ENCODE measurements around the gene KIF21B.
A peak's percentile ranks its signal among the peaks of the same experiment; 100 is the strongest.

KIF21B gene

DNA sequence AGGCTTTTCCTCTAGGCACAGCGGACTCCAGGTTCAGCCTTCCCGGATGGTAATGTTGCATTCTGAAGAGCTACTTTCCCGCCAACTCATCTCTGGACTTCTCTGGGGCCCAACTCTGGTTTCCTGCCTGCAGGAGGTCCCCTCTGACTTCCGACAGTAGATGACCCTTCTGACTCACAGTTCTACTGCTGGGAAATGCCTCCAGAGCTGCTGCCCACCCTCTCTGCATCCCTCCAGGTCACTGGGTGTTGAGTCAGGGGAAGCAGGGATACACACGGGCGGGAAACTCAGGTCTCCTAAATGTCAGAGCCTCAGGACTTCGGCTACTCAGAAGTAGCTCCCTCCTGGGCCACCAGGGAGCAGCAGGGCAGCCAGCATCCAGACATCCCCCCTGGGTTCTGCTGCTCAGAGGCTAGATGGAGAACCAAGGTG lies 2.1 kb upstream of the KIF21B start:
- Histone ChIP-seq H3K4me1 (ENCODE audit: insufficient read depth, low read length) (peaks cover 27% of the 10 kb centered on the region; the same call in 1 of the 2 replicates), H3K27me3 (ENCODE audit: insufficient read depth, low read length) (peaks cover 15% of the 10 kb centered on the region), H3K4me3 (ENCODE audit: low read length) (peak overlapping the region; percentile 75; the same call in 1 of the 2 replicates), H3K36me3 (ENCODE audit: insufficient read depth, low read depth, low read length) (peaks cover 10% of the 10 kb centered on the region; the same call in 1 of the 2 replicates), H3K9ac (ENCODE audit: low read depth, low read length) (no peak overlapping the region), H3K27ac (ENCODE audit: low read length) (no peak overlapping the region), H3K9me3 (ENCODE audit: insufficient read depth, low read depth, low read length) (no peaks in the 10 kb centered on the region)

DNA sequence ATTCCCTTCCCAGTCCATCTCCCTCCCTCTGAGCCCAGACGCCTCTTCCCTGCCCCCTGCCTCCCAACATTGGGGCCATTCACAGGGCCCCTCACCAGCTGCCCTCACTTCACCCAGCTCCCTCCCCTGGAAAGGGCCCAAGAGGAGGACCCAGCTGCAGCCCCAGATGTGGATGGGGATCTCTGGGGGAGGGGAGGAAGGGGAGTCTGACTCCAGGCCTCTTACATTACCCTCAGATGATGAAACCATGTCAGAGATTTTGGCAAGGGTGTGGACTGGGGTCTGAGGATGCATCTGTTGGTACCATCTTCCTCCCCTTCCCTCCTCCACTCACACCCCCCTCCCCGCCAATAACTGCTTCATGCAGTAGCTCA lies 1.1 kb upstream of the KIF21B start:
- peak overlapping the region; percentile 75; the same call in 1 of the 2 replicates for H3K4me3 ChIP-seq (ENCODE audit: low read length)
- no peaks in the 10 kb centered on the region for H3K9me3 ChIP-seq (ENCODE audit: insufficient read depth, low read depth, low read length)
- peaks cover 36% of the 10 kb centered on the region; the same call in 1 of the 2 replicates for H3K4me1 ChIP-seq (ENCODE audit: insufficient read depth, low read length)
- no peak overlapping the region for H3K27ac ChIP-seq (ENCODE audit: low read length)
- peak overlapping the region; percentile 65; the same call in 1 of the 2 replicates for H3K9ac ChIP-seq (ENCODE audit: low read depth, low read length)
- peaks cover 10% of the 10 kb centered on the region; the same call in 1 of the 2 replicates for H3K36me3 ChIP-seq (ENCODE audit: insufficient read depth, low read depth, low read length)
- H3K27me3 ChIP-seq (ENCODE audit: insufficient read depth, low read length) = peaks cover 15% of the 10 kb centered on the region

DNA sequence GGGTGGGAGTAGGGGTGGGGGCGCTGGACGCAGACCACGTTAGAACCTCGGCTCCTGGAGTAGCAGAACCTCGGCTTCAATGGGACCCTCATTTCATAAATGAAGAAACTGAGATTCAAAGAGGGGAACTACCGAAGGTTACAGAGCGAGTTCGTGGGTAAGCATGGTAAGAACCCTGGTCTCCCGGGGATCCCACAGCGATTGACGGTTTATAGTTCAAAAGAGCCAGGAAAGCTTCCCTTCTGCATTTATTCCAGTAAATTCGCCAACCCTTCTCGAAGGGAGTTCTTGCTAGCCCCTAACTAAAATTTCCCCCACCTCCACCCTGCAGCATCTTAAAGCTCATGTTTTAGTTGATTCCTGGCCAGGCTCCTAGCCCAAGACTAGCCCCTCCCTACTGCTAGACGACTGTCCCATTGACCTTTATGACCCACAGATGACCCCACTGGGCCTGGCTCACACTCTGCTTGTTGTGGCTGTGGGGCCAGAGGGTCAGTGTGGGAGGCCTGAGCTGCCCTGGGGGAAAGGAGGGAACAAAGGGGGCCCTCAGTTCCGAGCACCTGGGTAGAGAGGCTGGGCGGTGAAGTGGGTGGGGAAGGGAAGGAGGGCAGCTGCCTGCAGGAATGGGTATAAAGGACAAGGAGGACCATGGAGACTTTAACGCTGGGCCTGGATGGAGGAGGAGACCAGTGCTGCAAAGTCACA lies 558 bp upstream of the KIF21B start:
- Histone ChIP-seq H3K4me1 (ENCODE audit: insufficient read depth, low read length) (peaks cover 36% of the 10 kb centered on the region; the same call in 1 of the 2 replicates), H3K36me3 (ENCODE audit: insufficient read depth, low read depth, low read length) (peaks cover 10% of the 10 kb centered on the region; the same call in 1 of the 2 replicates), H3K27me3 (ENCODE audit: insufficient read depth, low read length) (peaks cover 15% of the 10 kb centered on the region), H3K9me3 (ENCODE audit: insufficient read depth, low read depth, low read length) (no peaks in the 10 kb centered on the region), H3K4me3 (ENCODE audit: low read length) (peak overlapping the region; percentile 75), H3K27ac (ENCODE audit: low read length) (no peak overlapping the region), H3K9ac (ENCODE audit: low read depth, low read length) (peak overlapping the region; percentile 65; the same call in 1 of the 2 replicates)

DNA sequence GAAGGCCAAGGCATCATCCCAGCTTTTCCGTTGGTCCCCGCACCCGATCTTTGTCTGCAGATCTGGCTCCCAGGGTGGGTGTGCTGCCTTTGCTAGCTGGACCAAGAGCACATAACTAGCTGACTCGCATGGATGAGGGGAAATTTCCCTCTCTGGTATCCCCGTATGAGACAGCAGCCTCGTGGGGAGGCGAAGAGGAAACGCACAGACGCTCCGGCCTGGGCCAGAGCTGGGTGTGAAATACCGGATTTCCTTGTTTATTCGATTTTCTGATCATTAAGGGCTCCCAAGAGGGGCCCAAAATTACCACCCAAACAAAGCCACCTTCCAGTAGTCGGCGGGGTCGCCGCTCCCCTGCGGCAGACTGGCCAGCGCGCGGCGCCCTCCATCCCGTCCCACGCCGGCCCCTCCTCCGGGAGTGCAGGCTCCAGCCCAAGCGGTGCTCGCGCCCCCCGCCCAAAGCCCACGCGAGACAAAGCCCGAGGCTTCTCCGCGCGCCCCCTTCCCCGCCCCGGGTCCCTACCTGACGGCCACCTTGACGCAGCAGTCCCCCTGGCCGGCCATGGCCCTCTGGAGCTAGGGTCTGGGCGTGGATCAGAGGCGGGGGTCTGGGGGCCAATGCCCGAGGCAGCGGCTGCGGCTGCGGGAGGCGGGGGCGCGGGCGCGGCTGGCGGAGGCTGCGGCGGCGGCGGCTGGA lies 546 bp downstream of the KIF21B start:
- H3K27me3 ChIP-seq (ENCODE audit: insufficient read depth, low read length) = peaks cover 15% of the 10 kb centered on the region
- no peaks in the 10 kb centered on the region for H3K9me3 ChIP-seq (ENCODE audit: insufficient read depth, low read depth, low read length)
- peak overlapping the region; percentile 72 for H3K4me3 ChIP-seq (ENCODE audit: low read length)
- no peak overlapping the region for H3K27ac ChIP-seq (ENCODE audit: low read length)
- H3K9ac ChIP-seq (ENCODE audit: low read depth, low read length) = peak overlapping the region; percentile 70; the same call in 1 of the 2 replicates
- peaks cover 10% of the 10 kb centered on the region; the same call in 1 of the 2 replicates for H3K36me3 ChIP-seq (ENCODE audit: insufficient read depth, low read depth, low read length)
- H3K4me1 ChIP-seq (ENCODE audit: insufficient read depth, low read length) = peaks cover 36% of the 10 kb centered on the region; the same call in 1 of the 2 replicates

DNA sequence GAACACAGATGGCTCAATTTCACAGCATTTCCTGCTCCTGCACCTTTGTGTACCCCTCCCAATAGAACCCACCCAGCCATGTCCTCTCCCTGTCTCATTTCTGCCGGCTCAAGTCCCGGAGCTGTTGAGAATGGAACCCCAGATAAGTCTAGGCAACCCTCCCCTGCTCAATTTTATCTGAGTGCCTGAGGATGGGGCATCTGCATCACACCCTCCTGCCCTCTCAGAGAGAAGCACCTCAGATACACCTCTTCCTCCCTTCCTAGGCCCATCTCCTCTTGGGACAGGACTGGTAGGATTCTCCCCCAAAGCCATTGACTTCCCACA lies 1.1 kb downstream of the KIF21B start:
- Histone ChIP-seq H3K27me3 (ENCODE audit: insufficient read depth, low read length) (peaks cover 15% of the 10 kb centered on the region), H3K9me3 (ENCODE audit: insufficient read depth, low read depth, low read length) (no peaks in the 10 kb centered on the region), H3K9ac (ENCODE audit: low read depth, low read length) (peak overlapping the region; percentile 70; the same call in 1 of the 2 replicates), H3K27ac (ENCODE audit: low read length) (no peak overlapping the region), H3K4me3 (ENCODE audit: low read length) (peak overlapping the region; percentile 72), H3K4me1 (ENCODE audit: insufficient read depth, low read length) (peaks cover 36% of the 10 kb centered on the region; the same call in 1 of the 2 replicates), H3K36me3 (ENCODE audit: insufficient read depth, low read depth, low read length) (peaks cover 10% of the 10 kb centered on the region; the same call in 1 of the 2 replicates)

DNA sequence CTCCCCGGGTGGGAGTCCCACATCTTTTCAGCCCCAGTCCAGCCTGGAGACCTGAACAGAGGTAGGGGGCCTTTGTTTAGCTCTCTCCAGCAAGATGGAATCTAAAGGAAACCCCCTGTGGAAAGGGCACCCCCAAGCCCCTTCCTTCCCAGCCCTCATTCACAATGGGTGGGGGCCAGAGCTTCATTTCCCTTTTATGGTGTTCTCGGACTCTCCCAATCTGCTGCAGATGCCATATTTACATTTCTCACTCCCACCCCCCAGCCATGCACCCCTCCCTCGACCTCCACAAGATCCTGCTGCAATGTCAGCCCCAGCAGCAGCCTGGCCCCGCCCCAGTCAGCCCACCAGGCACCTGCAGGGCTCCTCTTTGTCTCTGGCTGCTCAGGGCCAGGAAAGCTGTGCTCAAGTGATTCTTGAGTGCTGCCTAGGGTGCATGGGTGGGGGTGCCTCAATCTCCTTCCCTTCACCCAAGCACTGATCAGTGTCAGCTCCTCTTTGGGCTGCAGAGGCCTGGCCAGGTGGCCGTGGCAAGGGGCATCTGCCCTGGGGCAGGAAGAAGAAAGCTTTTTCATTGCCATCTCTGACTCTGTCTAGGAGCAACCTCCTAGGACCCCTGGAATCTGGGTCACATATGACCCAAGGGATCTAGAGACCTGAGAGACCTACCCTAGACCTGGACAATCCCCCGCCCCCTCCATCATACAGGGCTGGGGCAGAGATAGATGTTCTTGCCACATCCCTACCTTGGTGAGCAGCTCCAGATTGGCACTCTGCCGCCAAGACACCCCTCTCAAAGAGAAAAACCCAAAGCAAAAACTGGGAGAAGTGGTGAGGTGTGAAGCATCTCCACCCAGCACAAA lies 1.7 kb downstream of the KIF21B start:
- Histone ChIP-seq H3K9ac (ENCODE audit: low read depth, low read length) (peak overlapping the region; percentile 70; the same call in 1 of the 2 replicates), H3K36me3 (ENCODE audit: insufficient read depth, low read depth, low read length) (peaks cover 6% of the 10 kb centered on the region; the same call in 1 of the 2 replicates), H3K4me1 (ENCODE audit: insufficient read depth, low read length) (peaks cover 36% of the 10 kb centered on the region; the same call in 1 of the 2 replicates), H3K27ac (ENCODE audit: low read length) (no peak overlapping the region), H3K4me3 (ENCODE audit: low read length) (peak overlapping the region; percentile 72), H3K27me3 (ENCODE audit: insufficient read depth, low read length) (peaks cover 15% of the 10 kb centered on the region), H3K9me3 (ENCODE audit: insufficient read depth, low read depth, low read length) (no peaks in the 10 kb centered on the region)

DNA sequence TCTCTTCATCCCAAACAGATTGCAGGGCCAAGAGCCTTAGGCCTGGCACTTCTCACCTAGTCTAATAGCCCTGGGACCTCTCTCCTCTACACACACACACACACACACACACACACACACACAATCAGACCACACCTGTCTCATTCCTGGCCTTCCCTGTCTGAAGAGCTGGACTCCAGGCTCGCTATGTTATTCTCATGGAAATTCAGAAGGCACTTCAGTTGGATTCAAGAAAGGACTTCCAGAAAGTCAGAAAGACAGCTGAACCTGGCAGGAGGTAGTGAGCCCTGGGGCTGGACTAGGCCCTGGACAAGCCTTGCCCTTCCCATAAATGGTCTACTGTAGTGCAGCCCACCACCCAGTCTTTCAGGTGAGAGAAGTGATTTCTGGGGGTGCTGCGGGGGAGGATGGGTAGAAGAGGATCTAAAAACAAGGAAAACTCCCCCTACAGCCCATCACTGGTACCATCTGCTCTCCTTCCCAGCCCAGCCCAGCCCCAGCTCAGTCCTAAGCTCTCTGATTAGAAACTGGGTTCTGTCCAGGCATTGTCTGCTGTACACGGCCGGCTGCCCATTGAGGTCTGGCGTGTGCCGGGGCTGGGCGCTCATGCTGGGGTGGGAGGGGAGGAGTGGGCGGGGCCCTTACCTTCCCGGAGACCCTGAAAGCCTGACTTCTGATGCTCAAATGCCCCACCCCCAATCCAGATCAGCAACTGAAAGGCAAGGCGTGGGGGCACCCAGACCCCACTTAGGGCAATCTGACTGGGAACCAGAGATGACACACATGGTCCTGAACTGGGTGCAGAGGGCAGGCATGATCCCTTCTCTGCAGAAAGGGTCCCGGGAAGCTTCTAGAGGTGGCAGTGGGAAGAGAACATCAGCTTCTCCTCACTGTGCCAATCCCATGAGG lies 2.5 kb downstream of the KIF21B start:
- Histone ChIP-seq H3K27me3 (ENCODE audit: insufficient read depth, low read length) (peaks cover 15% of the 10 kb centered on the region), H3K4me1 (ENCODE audit: insufficient read depth, low read length) (peaks cover 36% of the 10 kb centered on the region; the same call in 1 of the 2 replicates), H3K9me3 (ENCODE audit: insufficient read depth, low read depth, low read length) (no peaks in the 10 kb centered on the region), H3K27ac (ENCODE audit: low read length) (no peak overlapping the region), H3K4me3 (ENCODE audit: low read length) (peak overlapping the region; percentile 72; the same call in 1 of the 2 replicates), H3K36me3 (ENCODE audit: insufficient read depth, low read depth, low read length) (no peaks in the 10 kb centered on the region), H3K9ac (ENCODE audit: low read depth, low read length) (peak overlapping the region; percentile 47; the same call in 1 of the 2 replicates)

DNA sequence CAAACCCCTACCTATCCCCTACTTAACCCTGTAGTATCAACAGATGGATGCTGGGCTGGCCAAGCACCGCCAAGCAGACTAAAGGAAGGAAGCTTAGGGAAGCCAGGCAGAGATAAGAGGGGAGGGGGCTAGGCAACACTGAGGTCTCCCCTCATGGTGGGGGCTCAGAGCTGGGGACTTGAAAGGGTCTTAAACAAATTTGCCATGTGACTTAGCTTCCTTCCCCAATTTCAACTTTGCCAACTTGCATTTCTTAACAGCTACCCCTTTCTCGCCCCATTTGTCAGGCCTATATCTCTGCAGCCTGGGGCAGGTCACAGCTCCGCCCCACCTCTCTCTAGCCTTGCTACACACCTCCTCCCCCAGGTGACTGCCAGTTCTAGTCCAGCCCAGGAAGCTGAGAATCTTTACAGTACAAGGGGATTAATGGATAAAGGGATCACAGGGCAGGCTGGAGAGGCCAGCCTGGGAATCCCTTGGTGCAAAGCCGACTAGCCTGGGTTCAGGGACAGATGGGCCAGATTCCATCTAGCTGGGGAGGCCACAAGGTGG lies 3.4 kb downstream of the KIF21B start:
- H3K27ac ChIP-seq (ENCODE audit: low read length) = no peak overlapping the region
- H3K4me1 ChIP-seq (ENCODE audit: insufficient read depth, low read length) = peaks cover 29% of the 10 kb centered on the region; the same call in 1 of the 2 replicates
- no peaks in the 10 kb centered on the region for H3K36me3 ChIP-seq (ENCODE audit: insufficient read depth, low read depth, low read length)

DNA sequence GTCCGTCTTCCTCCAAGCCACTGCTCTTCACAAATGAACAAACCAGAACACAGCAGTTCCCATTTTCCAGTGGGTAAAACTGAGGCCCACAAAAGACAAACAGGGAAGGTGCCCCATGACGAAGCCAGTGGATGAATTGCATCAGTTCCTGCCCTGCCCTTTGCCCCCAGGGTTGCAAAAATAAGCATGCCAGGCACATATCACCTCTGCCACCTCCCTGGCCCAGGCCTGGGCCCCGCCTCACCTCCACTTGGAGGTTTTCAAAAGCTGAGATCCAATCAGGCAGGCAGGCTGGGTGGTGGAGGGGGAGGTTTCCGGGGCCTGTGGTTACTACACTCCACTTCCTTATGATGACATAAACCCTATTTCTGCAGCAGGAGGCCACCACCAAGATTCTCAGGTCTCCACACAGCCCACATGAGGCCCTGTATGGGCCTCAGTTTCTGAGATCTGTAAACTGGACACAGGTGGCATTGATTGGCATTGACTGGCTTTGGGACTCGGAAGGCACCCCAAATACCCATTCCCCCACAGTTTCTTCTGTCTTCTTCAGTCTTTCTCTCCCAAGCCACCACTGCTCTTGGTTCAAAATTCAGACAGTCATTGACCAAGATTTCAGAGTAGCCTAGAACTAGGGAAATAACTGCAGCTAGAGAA lies 4.1 kb downstream of the KIF21B start:
- no peak overlapping the region for H3K9ac ChIP-seq (ENCODE audit: low read depth, low read length)
- no peak overlapping the region for H3K27ac ChIP-seq (ENCODE audit: low read length)

More for the DNA sequence above, 3.4 kb downstream of the KIF21B start:
- no peak overlapping the region for H3K4me3 ChIP-seq (ENCODE audit: low read length)
- no peaks in the 10 kb centered on the region for H3K9me3 ChIP-seq (ENCODE audit: insufficient read depth, low read depth, low read length)
- H3K27me3 ChIP-seq (ENCODE audit: insufficient read depth, low read length) = peaks cover 15% of the 10 kb centered on the region
- H3K9ac ChIP-seq (ENCODE audit: low read depth, low read length) = peak overlapping the region; percentile 42; the same call in 1 of the 2 replicates

DNA sequence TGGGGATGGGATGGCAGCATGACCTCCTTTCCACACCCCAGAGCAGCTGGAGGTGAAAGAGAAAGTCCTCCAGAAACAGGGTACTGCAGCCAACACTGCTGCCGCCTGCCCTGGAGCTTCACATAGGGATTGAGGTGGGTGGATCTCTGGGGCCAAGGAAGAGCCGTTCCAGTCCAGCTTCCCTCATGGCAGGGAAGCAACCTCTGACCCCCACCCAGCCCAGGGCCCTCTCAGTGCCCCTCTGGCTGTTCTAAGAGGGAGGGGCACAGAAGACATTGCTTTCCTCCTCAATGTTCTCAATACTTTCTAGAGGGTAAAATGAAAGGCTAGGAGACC lies 5.7 kb downstream of the KIF21B start:
- H3K4me3 ChIP-seq (ENCODE audit: low read length) = no peak overlapping the region
- no peaks in the 10 kb centered on the region for H3K36me3 ChIP-seq (ENCODE audit: insufficient read depth, low read depth, low read length)
- peaks cover 23% of the 10 kb centered on the region; the same call in 1 of the 2 replicates for H3K4me1 ChIP-seq (ENCODE audit: insufficient read depth, low read length)
- H3K9me3 ChIP-seq (ENCODE audit: insufficient read depth, low read depth, low read length) = no peaks in the 10 kb centered on the region
- no peak overlapping the region for H3K9ac ChIP-seq (ENCODE audit: low read depth, low read length)
- H3K27me3 ChIP-seq (ENCODE audit: insufficient read depth, low read length) = peaks cover 9% of the 10 kb centered on the region
- no peak overlapping the region for H3K27ac ChIP-seq (ENCODE audit: low read length)

More for the DNA sequence above, 4.1 kb downstream of the KIF21B start:
- Histone ChIP-seq H3K4me3 (ENCODE audit: low read length) (no peak overlapping the region), H3K36me3 (ENCODE audit: insufficient read depth, low read depth, low read length) (no peaks in the 10 kb centered on the region), H3K4me1 (ENCODE audit: insufficient read depth, low read length) (peaks cover 26% of the 10 kb centered on the region; the same call in 1 of the 2 replicates), H3K9me3 (ENCODE audit: insufficient read depth, low read depth, low read length) (no peaks in the 10 kb centered on the region), H3K27me3 (ENCODE audit: insufficient read depth, low read length) (peaks cover 15% of the 10 kb centered on the region)

Data from iPS-20b (cell line).